ENCODE measurements around the gene MKLN1. TPM values are rescaled to one million over a fixed set of nuclear protein-coding genes. Genes with fewer than 3 reads are reported as not detected.

MKLN1 gene
- total and polyA plus RNA-seq, 2 of the 13 experiments (the other 11 are each of a cell fraction or from before 2014, with no cell fraction given): 33.6 to 43.5 TPM

DNA sequence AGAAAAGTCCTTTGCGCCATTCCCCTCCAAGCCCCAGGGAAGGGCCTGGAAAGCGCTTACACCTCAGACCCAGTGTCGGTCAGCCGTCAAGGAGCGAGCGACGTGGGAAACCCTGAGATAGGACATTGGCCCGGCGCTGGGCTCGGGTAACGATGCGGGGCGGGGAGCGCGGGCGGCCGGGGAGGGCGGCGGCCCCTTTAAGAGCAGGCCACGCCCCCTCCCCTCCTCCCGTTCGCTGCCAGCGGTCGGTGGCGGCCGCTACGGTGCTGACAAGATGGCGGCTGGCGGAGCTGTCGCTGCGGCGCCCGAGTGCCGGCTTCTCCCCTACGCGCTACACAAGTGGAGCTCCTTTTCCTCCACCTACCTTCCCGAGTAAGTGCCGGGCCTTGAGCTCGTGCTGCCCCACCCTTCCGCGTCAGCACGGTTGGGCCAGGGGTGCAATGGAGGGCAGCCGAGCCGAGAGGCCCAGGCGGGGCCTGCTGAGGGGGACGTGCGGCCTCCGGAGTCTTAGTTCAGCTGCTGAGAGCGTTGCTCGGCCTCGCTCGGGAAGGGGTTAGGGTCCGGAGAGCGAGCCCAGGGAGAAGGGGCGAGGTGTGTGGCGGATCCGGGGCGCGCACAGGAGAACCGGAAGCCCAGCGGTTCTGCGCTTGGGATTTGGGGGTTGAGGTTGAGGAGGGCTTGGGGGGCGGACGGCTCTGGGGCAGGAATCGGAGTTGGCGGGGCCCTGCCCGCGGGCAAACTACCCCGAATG is at the start of gene MKLN1 (continued):
- TF ChIP-seq, protein P1, sequence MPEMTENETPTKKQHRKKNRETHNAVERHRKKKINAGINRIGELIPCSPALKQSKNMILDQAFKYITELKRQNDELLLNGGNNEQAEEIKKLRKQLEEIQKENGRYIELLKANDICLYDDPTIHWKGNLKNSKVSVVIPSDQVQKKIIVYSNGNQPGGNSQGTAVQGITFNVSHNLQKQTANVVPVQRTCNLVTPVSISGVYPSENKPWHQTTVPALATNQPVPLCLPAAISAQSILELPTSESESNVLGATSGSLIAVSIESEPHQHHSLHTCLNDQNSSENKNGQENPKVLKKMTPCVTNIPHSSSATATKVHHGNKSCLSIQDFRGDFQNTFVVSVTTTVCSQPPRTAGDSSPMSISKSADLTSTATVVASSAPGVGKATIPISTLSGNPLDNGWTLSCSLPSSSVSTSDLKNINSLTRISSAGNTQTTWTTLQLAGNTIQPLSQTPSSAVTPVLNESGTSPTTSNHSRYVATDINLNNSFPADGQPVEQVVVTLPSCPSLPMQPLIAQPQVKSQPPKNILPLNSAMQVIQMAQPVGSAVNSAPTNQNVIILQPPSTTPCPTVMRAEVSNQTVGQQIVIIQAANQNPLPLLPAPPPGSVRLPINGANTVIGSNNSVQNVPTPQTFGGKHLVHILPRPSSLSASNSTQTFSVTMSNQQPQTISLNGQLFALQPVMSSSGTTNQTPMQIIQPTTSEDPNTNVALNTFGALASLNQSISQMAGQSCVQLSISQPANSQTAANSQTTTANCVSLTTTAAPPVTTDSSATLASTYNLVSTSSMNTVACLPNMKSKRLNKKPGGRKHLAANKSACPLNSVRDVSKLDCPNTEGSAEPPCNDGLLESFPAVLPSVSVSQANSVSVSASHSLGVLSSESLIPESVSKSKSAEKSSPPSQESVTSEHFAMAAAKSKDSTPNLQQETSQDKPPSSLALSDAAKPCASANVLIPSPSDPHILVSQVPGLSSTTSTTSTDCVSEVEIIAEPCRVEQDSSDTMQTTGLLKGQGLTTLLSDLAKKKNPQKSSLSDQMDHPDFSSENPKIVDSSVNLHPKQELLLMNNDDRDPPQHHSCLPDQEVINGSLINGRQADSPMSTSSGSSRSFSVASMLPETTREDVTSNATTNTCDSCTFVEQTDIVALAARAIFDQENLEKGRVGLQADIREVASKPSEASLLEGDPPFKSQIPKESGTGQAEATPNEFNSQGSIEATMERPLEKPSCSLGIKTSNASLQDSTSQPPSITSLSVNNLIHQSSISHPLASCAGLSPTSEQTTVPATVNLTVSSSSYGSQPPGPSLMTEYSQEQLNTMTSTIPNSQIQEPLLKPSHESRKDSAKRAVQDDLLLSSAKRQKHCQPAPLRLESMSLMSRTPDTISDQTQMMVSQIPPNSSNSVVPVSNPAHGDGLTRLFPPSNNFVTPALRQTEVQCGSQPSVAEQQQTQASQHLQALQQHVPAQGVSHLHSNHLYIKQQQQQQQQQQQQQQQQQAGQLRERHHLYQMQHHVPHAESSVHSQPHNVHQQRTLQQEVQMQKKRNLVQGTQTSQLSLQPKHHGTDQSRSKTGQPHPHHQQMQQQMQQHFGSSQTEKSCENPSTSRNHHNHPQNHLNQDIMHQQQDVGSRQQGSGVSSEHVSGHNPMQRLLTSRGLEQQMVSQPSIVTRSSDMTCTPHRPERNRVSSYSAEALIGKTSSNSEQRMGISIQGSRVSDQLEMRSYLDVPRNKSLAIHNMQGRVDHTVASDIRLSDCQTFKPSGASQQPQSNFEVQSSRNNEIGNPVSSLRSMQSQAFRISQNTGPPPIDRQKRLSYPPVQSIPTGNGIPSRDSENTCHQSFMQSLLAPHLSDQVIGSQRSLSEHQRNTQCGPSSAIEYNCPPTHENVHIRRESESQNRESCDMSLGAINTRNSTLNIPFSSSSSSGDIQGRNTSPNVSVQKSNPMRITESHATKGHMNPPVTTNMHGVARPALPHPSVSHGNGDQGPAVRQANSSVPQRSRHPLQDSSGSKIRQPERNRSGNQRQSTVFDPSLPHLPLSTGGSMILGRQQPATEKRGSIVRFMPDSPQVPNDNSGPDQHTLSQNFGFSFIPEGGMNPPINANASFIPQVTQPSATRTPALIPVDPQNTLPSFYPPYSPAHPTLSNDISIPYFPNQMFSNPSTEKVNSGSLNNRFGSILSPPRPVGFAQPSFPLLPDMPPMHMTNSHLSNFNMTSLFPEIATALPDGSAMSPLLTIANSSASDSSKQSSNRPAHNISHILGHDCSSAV (CRISPR knock-in tag; IDR thresholded peaks at IDR 0.05; ENCODE audit: borderline replicate concordance): no peak
- TF ChIP-seq TSC22D2 (CRISPR knock-in tag; IDR thresholded peaks at IDR 0.05; ENCODE audit: borderline replicate concordance): 0 out of 2 replicates have a peak, but pooled peaks have one; percentile 78
- no peak for TF ChIP-seq ZNF124 (CRISPR knock-in tag; IDR thresholded peaks at IDR 0.05)
- TF ChIP-seq EED (CRISPR knock-in tag; IDR thresholded peaks at IDR 0.05): peak; percentile 93; the same call in 1 of the 2 replicates
- peak; percentile 92 for TF ChIP-seq MEIS1 (CRISPR knock-in tag; IDR thresholded peaks at IDR 0.05; ENCODE audit: borderline replicate concordance)
- peak; percentile 38; the same call in 1 of the 2 replicates for TF ChIP-seq NFATC3 (CRISPR knock-in tag; IDR thresholded peaks at IDR 0.05)
- TF ChIP-seq CENPT (CRISPR knock-in tag; IDR thresholded peaks at IDR 0.05; ENCODE audit: low read depth): no peak
- TF ChIP-seq, protein P2, sequence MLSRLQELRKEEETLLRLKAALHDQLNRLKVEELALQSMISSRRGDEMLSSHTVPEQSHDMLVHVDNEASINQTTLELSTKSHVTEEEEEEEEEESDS (CRISPR knock-in tag; IDR thresholded peaks at IDR 0.05; ENCODE audit: borderline replicate concordance): 0 out of 2 replicates have a peak, but pooled peaks have one; percentile 74
- no peak for TF ChIP-seq MAFK (conservative IDR thresholded peaks at IDR 0.05 in 1 of 2, IDR thresholded peaks at IDR 0.05 in 1 of 2; ENCODE audit: low read length in 2 of 2)
- no peak; the same call in 1 of the 2 replicates for TF ChIP-seq ZSCAN30 (CRISPR knock-in tag; IDR thresholded peaks at IDR 0.05)
- TF ChIP-seq FOXA3 (CRISPR knock-in tag; IDR thresholded peaks at IDR 0.05): peak; percentile 17; the same call in 1 of the 2 replicates
- no peak for TF ChIP-seq EHMT2 (IDR thresholded peaks at IDR 0.05; ENCODE audit: borderline replicate concordance, low read depth, low read length)
- TF ChIP-seq, protein P3, sequence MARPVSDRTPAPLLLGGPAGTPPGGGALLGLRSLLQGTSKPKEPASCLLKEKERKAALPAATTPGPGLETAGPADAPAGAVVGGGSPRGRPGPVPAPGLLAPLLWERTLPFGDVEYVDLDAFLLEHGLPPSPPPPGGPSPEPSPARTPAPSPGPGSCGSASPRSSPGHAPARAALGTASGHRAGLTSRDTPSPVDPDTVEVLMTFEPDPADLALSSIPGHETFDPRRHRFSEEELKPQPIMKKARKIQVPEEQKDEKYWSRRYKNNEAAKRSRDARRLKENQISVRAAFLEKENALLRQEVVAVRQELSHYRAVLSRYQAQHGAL (CRISPR knock-in tag; IDR thresholded peaks at IDR 0.05; ENCODE audit: not compliant biosample characterization): no peak
- TF ChIP-seq, protein P4, sequence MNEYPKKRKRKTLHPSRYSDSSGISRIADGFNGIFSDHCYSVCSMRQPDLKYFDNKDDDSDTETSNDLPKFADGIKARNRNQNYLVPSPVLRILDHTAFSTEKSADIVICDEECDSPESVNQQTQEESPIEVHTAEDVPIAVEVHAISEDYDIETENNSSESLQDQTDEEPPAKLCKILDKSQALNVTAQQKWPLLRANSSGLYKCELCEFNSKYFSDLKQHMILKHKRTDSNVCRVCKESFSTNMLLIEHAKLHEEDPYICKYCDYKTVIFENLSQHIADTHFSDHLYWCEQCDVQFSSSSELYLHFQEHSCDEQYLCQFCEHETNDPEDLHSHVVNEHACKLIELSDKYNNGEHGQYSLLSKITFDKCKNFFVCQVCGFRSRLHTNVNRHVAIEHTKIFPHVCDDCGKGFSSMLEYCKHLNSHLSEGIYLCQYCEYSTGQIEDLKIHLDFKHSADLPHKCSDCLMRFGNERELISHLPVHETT (CRISPR knock-in tag; conservative IDR thresholded peaks at IDR 0.05): no peak; the same call in 1 of the 2 replicates
- TF ChIP-seq MAFG (CRISPR knock-in tag; IDR thresholded peaks at IDR 0.05): no peak
- 0 out of 2 replicates have a peak, but pooled peaks have one; percentile 51 for TF ChIP-seq FOXO1 (CRISPR knock-in tag; IDR thresholded peaks at IDR 0.05)
- peak; percentile 70; the same call in 1 of the 2 replicates for TF ChIP-seq ZNF616 (CRISPR knock-in tag; IDR thresholded peaks at IDR 0.05; ENCODE audit: low read depth)
- TF ChIP-seq MED1 (CRISPR knock-in tag; IDR thresholded peaks at IDR 0.05): 0 out of 2 replicates have a peak, but pooled peaks have one; percentile 29

Measured in HepG2 (cell line).